ENCODE data around the gene TRIM28. TPM values are rescaled to one million over a fixed set of nuclear protein-coding genes. Genes with fewer than 3 reads are reported as not detected.
"Not testable (repeated sequence)": the region's sequence is repeated elsewhere in the genome, so short reads cannot be mapped to it uniquely, and the experiment has no call there.

Gene TRIM28
- polyA plus RNA-seq (ENCODE audit: insufficient read length), result 322 TPM

DNA sequence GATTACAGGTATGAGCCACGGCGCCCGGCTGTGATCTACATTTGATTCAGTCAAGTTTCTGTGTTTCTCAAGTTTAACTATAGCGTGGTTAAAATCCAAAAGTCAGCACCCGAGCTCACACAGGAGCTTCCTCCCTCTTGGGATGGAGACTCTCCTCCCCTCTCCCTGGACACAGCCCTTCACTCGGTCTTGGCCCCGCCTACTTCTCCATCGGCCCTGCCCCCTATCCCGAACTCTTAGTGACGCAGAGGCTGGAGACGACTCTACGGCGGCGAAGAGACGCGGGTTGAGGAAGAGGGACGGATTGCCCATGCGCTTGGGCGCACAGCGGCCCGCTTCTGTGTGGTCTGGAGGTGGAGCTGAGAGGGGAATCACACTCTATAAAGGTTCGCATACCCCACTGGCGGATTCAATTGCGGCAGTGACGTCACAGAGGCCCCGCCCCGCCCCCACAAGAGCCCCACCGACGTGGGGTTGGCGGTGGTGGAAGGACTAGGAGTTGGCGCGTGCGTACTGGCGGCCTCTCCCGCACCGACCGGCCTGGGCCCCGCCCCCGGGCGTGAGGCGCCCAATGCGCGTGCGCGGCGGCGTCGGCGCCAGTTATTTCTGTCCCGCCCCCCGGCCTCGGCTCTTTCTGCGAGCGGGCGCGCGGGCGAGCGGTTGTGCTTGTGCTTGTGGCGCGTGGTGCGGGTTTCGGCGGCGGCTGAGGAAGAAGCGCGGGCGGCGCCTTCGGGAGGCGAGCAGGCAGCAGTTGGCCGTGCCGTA lies at the start of gene TRIM28:
TRIM28 (plus strand) TSS at position 239 of the 765 bp plus-strand sequence. CDS start 694 bp downstream, outside the sequence.
- DNase-seq (ENCODE audit: low read depth), result peak; percentile 97

DNA sequence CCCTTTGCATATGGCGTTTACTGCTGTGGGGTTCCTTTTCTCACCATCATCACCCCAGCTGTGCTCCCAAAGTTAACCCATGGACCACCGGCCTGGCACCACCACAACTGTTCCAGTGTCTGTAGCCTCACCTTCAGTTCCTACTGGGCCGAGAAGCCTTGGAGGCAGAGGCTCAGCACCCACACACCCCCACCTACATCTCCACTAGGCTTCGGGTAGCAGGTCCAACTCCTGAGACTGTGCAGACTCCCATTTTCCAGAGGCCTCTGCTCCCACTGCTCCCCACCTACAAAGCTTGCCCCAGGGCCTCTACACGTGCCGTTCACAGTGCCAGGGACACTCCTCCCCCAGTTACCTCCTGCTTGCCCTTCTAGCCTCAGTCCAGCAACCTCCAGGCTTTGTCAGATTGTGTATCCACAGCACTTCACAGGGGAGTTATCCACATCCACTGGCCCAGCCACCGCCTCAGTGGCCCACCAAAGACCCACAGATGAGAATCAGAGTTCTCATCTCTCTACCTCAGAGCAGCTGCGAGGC lies 46.2 kb upstream of the TRIM28 start:
- no peak for DNase-seq (ENCODE audit: low read depth)

DNA sequence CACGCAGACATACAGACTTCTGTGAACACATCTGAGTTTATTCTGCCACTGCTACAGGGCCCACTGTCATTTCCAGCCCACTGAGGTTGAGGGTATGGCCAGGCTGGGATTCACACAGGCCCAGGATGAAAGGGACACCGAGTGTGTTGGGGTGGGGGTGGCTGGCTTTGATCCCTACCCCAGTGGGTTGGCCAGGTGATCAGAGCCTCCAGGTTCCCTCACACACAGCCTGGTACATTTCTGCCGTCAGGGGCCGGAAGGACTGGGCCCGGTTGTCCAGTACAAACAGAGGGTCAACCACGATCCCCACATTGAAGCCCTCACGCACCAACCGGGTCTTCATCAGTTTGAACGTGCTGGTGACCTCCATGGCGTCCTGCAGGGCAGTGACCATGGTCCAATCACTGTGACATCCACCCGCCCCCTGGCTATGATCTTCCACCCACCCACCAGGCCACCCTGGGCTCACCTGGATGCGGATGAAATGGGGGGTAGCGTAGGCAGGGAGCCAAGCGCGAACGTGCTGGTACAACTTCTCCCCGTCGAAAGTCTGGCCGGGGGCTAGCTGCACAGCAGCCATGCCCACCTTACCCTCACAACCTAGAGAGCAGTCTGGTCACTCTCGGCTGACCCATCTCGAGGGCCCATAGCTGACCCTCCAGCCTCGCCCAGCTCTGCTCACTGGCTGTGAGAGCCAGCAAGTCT lies 45.4 kb upstream of the TRIM28 start:
- DNase-seq (ENCODE audit: low read depth), result no peak

DNA sequence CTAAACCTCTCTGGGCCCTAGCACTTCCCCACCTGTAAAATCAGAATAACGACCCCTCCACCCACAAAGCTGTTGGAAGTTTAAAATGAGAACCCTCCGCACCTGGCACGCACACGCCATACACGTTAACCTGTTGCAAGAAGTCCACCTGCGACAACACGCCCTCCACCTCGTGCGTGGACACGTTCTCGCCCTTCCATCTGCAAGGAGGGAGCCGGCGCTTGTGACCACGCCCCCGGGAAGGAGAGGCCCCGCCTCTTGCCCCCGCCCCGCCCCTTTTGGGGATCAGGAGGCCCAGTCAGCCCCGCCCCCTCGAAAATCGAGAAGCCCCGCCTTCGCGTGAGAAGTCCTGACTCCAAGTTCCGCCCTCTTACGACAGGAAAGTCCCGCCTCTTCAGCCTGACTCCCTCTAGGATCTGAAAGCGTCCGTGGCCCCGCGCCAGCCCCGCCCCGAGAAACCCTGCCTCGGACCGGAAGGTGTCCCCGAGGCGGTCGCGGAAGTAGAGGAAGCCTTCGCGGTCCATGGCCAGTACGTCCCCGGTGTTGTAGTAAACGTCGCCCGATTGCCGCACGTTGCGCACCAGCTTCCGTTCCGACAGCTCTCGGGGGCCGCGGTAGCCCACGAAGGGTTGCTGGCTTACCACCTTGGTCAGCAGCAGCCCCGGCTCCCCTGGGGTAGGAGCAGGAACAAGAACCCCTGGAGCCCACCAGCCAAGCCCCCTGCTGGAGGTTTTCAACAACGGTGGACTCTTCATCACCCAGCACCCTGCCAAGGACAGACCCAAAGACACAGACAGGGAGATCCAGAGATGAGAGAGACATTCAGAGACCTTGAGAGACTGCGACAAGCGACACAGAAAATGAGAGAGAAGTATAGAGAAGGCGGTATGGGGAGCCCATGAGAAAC lies 44.6 kb upstream of the TRIM28 start:
- DNase-seq (ENCODE audit: low read depth), result peak; percentile 85

DNA sequence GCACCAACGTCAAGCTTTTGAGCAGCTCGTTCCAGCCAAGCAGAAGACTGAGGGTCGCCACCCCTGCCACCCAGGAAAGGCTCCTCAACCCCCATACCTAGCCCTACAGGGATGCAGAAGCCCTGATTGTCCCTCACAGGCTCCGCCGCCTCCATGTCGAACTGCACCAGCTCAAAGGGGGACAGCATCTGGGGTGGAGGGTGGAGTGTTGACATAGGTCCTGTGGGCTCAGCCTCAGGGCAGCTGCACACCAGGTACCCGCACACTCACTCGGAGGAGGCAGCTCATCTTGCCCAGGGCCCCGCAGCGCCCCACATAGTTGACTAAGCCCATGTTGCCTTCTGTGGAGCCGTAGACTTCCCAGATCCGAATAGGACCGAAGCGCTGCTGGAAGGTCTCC lies 43.6 kb upstream of the TRIM28 start:
- no peak for DNase-seq (ENCODE audit: low read depth)

DNA sequence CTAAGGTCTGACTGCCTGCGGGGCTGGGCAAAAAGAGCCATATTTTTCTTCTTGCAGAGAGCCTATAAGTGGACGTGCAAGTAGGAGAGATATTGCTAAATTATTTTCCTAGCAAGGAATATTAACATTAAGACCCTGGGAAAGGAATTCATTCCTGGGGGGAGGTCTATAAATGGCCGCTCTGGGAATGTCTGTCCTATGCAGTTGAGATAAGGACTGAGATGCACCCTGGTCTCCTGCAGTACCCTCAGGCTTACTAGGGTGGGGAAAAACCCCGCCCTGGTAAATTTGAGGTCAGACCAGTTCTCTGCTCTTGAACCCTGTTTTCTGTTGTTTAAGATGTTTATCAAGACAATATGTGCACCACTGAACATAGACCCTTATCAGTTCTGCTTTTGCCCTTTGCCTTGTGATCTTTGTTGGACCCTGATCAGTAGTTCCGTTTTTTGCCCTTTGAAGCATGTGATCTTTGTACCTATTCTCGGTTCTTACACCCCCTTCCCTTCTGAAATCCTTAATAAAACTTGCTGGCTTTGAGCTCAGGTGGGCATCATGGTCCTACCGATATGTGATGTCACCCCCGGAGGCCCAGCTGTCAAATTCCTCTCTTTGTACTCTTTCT lies 36.2 kb upstream of the TRIM28 start:
- not testable (repeated sequence) for DNase-seq (ENCODE audit: low read depth)

DNA sequence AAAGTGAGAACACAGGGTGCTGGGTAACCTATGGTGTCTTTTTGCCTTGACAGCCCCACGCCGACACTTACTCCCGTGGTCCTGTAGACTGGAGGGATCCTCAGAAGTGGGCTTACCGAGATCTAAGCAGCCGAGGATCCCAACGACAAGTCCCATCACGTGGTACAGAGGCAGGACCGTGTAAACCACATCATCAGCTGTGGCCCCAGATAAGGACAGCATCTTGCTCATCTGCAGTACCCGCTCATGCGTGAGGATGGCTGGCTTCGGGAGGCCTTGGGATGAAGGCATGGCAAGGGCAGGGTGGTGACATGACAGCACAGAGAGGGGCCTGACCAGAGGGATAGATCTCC lies 34.2 kb upstream of the TRIM28 start:
- no peak for DNase-seq (ENCODE audit: low read depth)

DNA sequence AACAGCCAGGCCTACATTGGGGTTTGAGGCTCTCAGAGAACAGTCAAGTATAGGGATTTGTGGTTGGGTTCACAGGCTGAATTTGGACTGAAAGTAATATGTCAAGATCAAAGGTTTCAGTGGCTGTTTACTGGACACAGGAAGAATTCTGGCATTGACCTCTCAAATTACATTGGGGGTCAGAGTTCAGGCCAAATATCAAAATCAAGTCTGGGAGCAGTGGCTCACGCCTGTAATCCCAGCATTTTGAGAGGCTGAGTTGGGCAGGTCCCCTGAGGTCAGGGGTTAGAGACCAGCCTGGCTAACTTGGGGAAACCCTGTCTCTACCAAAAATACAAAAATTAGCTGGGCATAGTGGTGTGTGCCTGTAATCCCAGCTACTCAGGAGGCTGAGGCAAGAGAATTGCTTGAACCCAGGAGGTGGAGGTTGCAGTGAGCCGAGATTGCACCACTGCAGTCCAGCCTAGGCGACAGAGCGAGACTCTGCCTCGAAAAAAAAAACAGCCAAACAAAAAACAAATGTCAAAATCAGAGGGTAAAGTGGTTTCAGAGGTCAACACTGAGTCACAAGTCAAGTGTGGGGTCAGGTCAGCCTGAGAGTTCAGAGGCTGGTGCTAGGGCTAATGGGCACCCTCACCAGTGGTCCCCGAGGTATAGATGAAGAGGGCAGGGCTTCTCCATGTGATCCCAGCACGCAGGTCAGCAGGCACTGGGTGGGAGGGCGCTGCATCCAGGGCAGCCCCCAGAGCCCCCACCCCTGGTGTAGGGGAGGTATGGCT lies 33.6 kb upstream of the TRIM28 start:
- DNase-seq (ENCODE audit: low read depth), result no peak

DNA sequence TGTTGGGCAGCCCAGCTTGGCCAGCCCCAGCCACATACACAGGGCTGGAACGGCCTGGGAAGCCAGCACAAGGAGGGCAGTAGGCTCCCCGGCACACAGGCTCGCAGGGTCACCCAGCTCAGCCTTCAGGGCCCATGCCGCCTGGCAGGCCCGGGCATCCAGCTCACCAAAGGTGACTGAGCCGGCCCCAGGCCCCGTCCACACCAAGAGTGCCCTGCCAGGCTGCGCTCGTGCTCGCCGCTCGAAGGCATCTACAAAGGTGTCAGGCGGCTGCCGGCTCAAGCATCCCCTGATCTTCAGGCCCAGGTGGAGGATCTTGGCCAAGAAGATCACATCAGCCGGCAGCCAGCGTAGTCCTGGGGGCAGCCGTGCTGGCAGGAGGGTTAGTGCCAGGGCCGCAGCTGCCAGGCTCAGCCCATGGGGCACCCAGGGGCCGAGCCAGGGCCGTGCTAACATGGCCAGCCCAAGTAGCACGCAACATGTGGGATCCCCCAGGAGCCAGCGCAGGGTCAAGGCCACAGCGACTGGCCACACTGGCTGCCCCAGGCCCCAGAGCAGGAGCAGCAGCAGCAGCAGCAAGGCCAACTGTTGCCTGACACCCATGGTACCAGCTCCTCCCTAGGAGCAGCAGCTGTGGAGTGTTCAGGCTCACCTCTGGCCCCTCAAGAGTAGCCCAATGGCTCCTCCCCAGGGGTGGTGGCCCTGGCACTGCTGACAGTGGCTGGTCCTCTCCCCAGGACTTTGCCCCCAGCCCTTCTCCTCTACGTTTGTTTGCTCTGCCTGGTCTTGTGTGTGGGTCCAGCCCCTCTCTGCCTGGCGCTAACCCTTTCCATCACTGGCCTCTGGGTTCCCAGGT lies 32.3 kb upstream of the TRIM28 start, which contains the start of gene SLC27A5:
SLC27A5 (minus strand) TSS at position 640 of the 856 bp plus-strand sequence; CDS start at position 603, 37 bp downstream.
- no peak for DNase-seq (ENCODE audit: low read depth)

DNA sequence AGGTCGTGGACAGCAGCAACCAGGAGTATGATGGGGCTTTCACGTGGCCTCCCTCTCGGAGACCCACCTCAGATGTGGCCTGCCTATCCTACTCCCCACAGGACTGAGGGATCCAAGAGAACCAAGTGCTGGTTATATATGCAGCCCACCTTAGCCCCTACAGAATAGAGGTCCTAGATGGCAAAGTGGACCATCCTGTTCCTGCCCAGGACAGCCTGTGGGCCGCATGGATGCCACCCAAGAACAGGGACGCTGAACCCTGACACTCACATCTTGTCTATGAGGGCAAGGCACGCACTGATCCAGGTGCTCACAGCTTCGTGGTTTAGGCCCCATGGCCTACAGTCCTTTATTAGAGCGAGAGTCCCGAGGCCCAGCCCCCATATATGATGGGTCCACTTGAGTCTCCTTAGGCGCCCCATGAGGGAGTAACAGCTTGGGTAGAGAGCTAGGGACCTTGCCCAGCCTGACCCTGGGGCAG lies 30.6 kb upstream of the TRIM28 start:
- DNase-seq (ENCODE audit: low read depth), result no peak

DNA sequence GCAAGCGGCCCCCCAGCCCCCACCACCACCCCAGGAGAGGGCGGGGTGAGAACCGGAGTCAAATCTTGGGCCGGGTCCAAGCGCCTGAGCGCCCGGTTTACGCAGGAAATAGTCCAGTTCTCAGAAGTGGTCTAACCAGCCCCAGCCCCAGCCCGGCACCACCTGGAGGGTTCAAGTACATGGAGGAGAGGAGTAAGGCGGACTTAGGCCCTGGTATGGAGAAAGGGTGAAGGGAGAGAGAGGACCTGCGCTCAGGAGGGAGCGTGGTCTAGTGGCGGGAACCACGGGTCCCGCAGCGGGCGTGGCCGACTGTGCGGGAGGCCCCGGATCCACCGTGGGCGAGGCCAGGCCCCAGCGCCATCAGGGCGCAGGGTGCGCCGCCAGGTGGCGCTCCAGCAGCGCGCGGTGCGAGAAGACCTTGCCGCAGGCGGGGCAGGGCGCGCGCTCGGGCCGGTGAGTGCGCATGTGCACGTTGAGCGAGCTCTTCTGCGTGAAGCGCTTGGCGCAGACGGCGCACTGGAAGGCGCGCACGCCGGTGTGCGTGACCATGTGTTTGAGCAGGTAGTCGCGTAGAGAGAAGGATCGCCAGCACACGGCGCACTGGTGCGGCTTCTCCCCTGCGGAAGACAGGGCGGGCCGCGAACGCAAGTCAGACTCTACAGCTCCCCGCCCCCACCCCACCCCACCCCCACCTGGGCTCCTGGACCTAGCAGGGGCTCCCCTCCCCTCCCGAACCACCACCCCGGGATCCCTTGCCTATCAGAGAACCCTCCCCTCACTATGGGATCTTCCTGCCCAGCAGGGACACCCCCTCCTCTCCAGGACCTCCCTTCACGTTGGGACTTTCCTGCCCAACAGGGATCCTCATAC lies 29.9 kb upstream of the TRIM28 start:
- DNase-seq (ENCODE audit: low read depth), result no peak

DNA sequence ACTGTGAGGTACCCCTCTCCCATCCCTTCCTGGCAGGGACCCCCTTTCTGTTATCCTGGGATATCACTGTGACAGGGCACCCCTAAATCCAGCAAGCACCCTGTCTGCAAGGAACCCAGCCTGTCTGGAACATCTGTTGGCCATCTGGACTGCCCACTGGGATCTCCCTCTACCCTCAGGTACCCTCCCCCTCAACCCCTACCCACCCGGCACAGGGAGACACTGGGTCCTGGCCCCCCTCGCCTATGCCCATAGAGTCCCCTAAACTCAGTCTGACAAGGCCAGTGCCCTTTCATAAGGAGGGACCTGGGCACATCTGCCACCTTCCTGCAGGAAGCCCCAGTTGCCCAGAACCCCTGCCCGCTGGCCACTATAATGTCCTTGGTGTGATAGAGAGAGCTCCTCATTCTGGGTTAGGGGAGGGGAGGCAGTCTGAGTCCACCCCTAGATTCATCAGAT lies 29.3 kb upstream of the TRIM28 start:
- DNase-seq (ENCODE audit: low read depth), result no peak

DNA sequence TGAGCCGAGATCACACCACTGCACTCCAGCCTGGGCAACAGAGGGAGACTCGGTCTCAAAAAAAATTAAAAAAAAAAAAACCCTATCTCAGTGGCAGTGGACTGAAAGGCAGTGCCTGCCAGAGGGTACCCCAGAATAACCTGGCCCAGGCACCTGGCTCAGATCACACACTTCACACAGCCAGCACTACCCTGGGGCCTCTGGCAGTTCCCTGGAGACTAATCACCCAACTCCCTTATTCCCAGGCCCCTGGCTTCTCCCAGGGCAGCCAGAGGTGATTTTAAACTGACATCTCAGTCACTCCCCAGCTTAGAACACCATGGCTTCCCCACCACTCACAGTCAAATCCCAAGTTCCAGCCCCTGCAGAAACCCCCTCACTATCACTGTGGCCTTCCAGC lies 28.6 kb upstream of the TRIM28 start:
- no peak for DNase-seq (ENCODE audit: low read depth)

DNA sequence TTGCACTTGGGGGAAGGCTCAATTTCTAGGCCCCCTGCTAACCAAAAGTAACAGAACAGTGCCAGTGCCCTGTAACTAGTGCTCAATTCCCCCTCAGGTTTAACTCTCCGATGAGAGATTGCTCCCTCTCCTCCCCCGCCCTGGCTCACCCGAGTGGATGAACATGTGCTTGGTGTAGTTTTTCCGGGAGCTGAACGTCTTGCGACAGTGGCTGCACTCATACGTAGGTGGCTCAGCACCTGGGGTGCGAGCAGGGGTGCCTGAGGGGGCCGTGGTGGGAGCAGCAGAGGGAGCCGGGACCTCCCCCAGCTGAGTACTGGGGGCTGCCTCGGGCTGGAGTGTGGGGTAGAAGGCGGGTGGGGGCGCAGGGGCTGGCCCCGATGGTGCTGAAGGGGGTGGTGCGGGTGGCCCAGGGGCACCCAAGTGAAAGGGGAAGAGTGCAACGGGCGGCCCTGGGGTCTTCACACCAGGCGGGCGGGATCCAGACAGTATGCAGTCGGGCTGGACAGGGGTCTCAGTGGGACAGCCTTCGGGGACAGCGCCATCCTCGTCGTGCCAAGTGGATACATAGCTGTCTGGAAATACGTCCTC lies 27.5 kb upstream of the TRIM28 start:
- DNase-seq (ENCODE audit: low read depth), result no peak

DNA sequence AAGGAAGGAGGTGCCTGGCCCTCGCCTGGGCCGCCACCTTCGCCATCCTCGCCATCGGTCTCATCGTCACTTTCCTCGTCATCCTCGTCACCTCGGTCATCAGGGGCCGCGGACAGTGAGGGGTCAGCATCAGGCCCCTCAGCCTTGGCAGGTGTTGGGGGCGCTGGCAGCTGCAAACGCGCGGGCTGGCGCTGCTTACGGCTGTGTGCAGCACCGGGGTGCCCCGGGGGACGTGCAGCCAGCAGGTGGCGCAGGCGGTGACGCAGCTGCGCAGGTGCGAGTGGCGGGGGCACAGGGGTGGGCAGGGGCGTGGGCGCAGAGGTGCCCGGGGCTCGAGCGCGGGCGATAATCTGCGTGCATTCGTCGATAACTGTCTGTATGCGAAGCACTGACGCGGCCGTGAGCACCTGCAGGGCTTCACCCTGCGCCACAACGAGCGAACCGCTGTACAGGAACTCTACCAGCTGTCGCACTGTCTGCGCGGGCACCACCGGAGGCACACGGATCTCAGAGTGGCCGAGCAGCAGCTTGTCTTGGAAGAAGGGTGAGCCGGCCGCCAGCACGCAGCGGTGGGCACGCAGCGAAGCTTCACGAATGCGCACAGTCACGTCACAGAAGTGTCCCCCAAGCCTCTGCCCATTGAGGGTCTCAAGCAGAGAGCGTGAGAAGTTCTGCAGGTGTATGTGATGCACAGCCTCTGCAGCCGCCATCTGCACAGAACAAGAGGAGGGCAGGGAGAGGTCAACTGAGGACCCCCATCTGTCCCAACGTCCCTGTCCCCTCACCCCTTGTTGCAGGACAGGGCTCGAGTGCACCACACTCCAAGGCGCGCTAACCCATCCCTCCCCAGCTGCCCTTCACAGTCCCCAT lies 26.7 kb upstream of the TRIM28 start:
- no peak for DNase-seq (ENCODE audit: low read depth)

DNA sequence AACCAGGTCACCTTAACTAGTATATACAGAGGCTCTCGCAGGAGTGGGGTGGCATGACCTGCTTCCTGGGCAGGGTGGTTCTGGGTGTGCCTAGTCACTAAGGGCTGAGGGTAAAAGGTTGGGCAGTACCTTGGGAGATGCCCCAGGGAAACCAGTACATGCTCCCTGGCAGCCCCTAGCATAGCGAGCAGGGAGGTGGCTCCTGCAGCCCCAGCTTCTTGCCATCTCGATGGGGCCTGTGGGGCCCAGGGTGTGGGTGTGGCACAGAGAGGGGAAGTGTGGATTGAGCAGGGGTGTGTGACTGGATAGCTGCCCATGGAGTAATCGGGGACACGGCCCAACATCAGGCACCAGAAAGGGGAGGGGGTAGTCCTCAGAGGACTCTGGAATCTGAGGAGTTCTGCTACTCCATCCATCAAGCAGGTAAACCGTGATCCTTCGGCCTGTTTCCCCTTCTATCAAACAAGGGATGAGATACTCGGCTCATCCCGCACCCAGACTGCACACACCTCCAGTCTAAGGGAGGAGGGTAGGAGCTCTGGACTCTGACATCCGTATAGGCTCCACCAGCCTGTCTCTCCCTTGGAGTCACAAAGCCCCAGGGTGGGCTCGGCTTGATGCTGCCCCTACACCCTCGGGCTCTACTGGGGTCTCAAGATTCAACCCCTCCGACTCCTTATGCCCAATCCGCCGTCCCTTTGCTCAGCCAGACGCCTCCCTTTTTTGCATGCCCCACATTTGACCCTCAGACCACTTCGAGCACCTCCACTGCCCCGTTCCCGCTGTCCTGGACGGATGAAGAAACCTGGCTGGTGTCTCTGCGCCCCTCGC lies 25.4 kb upstream of the TRIM28 start:
- no peak for DNase-seq (ENCODE audit: low read depth)

Measured in forelimb muscle (tissue), 1 donor.